Fibroblast of lung (primary cell): Measurements from ENCODE around the gene SCYL1.

Experiments
- EZH2 ChIP-seq: IDR thresholded peaks from 2 replicates; pipeline ENCODE4 v1.5.1; 2012; ENCODE audit warnings: low read length, control low read depth, mild to moderate bottlenecking; ENCODE audit errors: missing control alignments
- TF ChIP-seq, protein P1 (sequence below), 2 donors: IDR thresholded peaks in 1 of 2; conservative IDR thresholded peaks in 1 of 2; 1 replicate in 1 of 2; 2 replicates in 1 of 2; pipeline ENCODE4 v1.5.1; 2011 to 2012; ENCODE audit warnings: low read length in 2 of 2, control low read depth in 1 of 2, inconsistent platforms in 1 of 2, low read depth in 1 of 2, mild to moderate bottlenecking in 1 of 2

DNA sequence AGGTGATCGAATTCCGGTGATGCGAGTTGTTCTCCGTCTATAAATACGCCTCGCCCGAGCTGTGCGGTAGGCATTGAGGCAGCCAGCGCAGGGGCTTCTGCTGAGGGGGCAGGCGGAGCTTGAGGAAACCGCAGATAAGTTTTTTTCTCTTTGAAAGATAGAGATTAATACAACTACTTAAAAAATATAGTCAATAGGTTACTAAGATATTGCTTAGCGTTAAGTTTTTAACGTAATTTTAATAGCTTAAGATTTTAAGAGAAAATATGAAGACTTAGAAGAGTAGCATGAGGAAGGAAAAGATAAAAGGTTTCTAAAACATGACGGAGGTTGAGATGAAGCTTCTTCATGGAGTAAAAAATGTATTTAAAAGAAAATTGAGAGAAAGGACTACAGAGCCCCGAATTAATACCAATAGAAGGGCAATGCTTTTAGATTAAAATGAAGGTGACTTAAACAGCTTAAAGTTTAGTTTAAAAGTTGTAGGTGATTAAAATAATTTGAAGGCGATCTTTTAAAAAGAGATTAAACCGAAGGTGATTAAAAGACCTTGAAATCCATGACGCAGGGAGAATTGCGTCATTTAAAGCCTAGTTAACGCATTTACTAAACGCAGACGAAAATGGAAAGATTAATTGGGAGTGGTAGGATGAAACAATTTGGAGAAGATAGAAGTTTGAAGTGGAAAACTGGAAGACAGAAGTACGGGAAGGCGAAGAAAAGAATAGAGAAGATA, 25.7 kb upstream of the SCYL1 start, which contains the start of gene MALAT1:
- TF ChIP-seq, protein P1, sequence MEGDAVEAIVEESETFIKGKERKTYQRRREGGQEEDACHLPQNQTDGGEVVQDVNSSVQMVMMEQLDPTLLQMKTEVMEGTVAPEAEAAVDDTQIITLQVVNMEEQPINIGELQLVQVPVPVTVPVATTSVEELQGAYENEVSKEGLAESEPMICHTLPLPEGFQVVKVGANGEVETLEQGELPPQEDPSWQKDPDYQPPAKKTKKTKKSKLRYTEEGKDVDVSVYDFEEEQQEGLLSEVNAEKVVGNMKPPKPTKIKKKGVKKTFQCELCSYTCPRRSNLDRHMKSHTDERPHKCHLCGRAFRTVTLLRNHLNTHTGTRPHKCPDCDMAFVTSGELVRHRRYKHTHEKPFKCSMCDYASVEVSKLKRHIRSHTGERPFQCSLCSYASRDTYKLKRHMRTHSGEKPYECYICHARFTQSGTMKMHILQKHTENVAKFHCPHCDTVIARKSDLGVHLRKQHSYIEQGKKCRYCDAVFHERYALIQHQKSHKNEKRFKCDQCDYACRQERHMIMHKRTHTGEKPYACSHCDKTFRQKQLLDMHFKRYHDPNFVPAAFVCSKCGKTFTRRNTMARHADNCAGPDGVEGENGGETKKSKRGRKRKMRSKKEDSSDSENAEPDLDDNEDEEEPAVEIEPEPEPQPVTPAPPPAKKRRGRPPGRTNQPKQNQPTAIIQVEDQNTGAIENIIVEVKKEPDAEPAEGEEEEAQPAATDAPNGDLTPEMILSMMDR (conservative IDR thresholded peaks at IDR 0.05 in 1 of 2, IDR thresholded peaks at IDR 0.05 in 1 of 2; ENCODE audit: low read depth in 1 of 2, low read length in 2 of 2) = no peak
- TF ChIP-seq EZH2 = no peak
